Ramos (cell line): ENCODE data around the gene DLG2.

Experiments
- in situ Hi-C: fragments of 300-500 bp; cut with MboI; formaldehyde crosslinking; loops from one replicate; pipeline ENCODE4 v1.14.3; 2022; ENCODE audit warnings: low sequenced_read_pairs; ENCODE audit not compliant: unreplicated experiment

DLG2 gene

DNA sequence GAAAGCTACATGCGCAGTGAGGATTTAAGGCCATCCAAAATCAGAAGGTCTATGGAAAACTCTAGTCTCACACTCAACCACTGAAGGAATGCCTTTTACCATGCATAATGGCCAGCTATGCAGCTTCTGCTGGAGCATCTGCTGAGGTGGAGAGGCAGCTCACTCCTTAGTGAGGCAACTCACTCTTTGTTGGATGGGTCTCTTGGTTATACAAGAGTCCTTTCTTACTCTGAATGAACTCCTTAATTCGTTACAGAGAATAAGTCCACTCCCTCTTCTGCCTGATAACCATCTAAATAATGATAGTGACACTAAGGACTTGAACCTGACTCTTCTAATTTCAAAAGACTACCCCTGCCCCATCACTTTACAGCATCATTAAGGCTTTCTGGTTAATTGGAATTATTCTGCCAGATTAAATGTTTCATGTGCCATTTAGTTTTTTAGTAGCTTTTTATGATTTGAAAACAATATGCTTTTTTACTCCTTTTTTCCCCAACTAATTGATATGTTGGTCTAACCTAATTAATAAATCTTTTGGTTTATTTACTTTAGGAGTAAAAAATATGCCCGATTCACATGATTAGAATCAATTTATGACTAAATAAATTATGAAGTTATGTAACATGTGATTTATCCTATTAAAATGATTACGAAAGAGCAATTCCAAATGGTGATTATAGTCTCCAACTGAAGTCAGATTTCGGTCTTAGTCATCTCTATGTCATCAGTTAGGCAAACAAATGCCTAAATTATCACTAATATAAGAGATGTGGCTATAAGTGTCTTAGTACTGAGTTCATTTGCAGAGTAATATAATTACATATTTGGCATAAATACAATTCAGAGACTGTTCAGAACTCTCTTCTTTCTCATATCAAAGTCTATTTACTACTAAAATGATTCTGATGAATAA, 2054.3 kb downstream of the DLG2 start:
- in situ Hi-C loops = no loop called here

DNA sequence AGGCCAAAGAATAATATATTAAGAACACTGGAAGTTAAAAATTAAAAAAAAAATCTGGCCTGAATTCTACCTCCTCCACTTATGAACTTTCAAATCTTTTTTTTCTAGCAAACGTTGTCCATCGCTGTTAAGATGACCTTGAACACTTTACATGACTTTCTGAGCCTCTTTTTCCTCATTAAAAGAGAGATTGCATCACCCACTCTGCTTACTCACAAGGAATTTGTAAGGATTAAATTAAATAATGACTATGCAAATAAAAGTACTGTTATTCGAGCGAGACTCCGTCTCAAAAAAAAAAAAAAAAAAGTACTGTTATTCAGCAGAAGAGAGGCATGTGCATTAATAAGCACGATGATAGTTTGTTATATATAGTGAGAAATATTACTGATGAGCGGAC, 2055.8 kb downstream of the DLG2 start:
- in situ Hi-C loops = no loop called here

DNA sequence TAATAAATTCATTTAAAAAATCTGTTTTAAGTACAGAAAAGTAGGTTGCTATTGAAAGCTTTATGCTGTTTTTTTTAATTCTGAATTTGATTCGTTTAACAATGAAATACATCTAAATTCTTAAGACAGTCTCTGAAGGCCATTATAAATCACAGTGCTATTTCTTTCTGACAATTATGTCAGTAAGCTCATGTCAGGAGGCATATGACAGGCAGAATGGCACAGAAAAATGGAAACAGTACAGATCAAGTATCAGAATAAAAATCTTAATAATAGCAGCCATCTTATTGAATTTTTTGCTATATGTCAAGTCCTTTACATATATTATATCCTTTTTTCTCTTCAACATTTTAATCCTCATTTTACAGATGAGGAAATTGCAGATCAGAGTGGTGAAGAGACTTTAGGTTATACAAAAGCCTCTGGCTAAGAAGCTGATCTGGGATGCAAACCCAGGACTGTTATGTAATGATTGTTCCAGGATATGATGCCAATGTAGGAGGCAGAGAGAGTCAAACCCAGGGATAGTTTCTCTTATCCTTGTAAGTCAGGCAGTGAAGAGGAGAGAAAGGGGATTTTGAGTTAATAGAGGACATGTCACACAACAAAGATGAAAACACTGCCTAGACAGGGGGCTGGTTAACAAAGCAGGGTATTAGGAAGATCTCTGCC, 2057.9 kb downstream of the DLG2 start:
- in situ Hi-C loops = no loop called here

GRCh38 chr11:83568516-83568915, 2058.6 kb downstream of the DLG2 start:
- in situ Hi-C loops = no loop called here

DNA sequence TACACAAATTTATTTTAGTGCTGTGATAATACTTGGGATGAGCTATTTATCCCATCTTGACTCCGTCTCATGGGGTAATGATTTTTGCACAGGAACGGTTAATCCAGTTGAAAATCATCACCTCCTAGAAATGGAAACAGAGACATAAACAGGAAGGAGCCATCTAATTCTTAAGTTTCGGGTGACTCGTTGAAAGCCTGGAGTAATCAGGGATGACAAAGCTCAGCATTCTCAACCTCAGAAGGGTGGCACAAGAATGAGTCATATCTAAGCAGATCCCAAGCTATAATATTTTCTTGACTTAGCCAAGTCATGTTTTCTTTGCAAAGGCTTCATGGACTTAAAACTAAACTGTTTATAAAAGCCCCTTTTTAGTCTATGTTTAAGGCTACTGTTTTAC, 2060.2 kb downstream of the DLG2 start:
- in situ Hi-C loops = no loop called here

GRCh38 chr11:83564870-83565269, 2062.3 kb downstream of the DLG2 start:
- in situ Hi-C loops = no loop called here

DNA sequence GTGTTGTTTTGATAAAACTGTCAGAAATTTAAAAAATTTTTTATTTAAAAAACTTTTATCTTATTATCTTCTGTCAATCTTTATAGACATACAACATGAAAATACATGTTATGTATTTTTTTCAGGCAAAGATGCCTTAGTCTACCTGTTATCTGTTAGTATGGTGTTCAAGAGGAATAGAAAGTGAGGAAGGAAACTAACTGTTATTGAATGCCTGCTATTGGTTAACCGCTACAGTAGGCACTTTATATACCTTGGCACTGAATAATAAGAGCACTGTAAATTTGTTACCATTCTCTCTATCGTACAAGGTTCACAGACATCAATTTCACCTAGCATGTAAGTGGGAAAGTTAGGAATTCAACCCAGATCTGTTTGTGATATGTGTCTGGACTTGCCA, 2068.9 kb downstream of the DLG2 start:
- in situ Hi-C loops = no loop called here

DNA sequence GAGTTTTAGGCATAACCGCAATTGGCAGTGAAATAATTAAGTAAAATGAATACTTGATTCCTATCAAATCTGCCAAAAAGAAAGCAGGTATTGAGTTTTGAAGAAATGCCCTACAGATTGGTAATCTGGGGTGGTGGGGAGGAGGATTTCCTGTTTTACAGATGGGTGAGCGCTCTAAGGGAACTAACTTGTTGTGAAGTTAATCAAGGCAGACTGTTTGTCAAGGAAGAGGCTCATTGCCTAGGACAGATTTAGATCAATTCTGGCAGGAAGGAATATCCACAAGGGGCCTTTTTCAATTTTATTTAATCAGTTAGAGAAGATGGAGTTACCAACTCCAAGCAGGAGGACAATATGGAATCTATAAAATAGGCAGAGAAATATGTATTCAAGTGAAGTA, 2069.5 kb downstream of the DLG2 start:
- in situ Hi-C loops = no loop called here

DNA sequence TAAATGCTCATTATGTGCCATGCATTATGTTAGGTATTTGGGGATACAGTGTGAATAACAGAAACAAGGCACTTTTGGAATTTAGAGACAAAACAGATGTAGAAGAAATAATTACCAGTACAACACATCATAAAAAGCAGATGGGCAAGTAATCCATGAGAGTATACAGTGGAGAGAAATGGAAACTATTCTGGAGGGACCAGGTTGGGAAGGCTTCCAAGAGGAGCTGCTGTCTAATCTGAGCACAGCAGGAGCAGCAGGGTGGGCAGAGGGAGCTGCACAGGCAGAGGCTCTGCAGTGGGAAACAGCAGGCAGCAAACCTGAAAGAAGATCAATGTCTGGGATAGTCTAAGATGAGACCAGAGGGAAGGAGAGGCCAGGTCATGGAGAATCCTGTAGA, 2072.3 kb downstream of the DLG2 start:
- in situ Hi-C loops = no loop called here

DNA sequence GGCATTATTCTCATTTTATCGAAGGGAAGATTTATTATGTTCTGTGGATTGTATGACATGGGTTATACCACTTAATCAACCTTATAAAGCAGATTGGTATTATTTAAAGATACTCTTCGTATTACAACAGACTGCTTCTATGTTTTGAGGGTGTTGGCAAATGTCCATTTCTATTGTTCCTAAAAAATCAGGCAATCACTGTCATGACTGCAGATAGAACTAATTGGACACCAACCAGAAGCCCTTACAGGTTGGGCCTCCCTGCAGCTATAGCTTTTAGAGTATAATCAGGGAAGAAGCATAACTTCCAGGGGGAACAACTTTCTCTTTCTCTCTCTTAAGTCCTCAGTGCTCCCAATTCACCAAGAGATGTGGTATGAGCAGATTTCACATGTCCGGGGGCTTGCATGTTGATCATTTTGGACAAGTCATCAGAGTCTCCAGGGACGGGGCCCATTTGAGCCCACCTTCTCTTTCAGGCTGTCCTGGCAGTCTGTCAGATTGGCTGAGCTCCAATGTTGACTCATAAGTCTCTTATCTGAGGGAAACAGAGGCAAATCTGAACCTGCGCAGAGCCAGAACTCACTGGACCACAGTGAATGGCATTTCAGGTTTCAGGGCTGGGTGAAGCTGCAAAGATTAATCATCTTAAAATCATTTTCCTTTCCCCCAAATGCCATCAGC, 2077.0 kb downstream of the DLG2 start:
- in situ Hi-C loops = no loop called here

DNA sequence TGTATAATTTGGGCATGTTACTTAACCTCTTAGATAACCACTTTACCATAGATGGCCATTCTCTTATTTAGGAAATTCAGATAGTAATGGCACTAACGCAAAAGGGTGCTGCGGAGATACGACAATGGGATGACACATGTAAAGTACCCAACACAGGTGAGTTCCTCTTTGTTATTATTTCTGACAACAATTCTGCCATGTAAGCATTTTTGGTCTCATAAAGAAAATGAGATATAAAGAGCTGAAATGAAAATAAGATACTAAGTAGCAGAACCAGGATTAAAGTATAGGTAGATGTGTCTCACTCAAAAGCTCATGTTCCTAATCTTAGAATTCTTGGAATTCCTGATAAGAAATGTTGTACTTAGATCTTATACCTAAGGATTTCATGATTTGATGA, 2080.8 kb downstream of the DLG2 start:
- in situ Hi-C loops = no loop called here

DNA sequence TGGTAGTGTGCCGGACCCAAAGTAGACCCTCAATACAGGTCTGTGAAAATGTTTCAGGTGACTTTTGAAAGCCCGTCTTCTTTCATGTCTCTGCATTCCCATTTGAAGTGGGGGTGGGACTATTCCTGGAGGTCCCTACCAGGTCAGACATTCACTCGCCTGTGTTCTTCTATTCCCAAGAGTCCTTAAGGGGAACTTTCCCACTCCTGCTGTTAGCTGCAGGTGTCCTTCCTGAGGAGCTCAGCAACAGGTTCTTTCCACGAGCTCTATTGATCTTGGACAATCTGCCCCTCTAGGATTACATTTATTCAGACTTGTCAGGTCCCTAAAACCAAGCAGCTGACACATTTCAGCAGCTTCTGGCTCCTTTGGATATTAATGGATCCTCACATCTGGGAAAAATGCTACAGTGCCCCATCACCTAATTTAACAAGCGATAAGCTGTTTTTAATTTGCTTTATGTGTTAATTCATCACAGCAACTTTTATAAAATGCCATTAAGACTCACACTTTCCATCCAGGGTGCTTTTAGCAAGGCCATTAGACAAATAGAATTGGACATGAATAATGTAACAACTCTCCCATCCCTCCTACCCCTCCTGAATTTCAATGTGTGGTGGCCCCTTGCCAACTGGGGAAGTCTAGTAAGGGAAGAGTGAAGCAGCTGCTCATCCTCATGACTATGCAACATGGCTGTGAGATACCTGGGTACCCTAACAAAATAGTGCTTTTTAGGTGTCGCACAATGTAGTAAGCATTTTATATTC, 2081.5 kb downstream of the DLG2 start:
- in situ Hi-C loops = no loop called here

DNA sequence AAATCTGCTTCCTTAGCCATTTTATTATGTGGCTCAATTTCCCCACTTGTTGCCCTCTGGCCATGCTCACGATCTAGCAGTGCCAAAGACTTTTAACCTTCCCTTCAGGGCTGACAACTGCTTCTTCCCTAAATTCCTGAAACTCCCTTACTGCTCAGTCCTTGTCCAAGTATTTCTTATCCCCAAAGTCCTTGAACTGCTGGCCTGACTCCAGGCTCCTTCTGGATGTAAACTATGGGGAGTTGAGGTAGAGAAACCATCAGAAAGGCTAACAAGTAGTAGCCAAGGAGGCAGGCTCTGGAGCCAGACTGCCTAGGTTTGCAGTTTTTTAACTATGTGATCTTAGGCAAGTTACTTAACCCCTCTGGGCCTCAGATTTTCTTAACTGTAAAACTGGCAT, 2082.3 kb downstream of the DLG2 start:
- in situ Hi-C loops = no loop called here

DNA sequence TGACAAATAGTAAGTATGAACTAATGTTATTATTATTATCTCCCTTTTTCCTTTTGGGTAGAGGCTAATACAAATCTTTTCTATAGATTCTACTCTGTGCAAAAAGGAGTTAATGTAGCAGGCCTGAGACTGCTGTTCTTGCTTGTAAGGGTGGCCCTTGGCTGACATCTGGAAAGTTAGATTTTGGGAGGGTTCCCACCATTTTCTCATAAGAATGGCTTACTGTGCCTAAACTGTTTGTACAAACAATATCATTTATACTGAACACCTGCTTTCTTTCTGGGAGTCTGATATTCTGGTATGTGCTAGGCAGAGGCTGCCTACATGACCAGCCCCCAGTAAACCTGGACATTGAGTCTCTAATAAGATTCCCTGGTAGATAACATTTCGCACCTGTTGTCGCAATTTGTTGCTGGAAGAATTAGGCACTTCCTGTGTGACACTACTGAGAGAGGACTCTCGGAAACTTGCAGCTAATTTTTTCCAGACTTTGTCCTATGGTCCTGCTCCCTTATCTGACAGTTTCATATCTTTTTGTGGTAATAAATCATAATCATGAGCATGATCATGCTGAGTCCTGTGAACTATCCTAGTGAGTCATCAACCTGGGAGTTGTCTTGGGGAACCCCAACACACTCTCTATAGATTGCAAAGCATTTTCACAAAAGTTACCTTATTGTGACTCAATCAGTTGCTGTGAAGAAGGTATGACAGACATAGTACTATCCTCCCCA, 2083.3 kb downstream of the DLG2 start:
- in situ Hi-C loops = no loop called here

DNA sequence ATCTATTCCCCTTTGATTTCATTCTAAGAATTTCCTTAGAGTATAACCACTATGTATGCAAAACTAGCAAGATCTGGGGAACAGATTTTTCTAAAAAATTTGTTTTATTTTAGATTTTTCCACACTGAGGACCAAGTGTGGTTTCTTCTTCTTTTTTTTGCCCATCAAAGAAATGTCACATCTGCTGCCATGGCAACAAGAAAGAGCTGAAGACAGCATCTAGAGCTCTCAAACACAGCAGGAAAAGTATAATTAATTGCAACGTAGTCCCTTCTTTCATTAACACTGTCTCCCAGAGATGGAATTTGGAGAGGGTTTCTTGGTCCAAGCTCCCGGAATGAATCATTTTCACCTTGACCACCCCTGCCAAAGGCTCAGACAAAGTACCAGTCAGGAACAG, 2084.3 kb downstream of the DLG2 start:
- in situ Hi-C loops = no loop called here

DNA sequence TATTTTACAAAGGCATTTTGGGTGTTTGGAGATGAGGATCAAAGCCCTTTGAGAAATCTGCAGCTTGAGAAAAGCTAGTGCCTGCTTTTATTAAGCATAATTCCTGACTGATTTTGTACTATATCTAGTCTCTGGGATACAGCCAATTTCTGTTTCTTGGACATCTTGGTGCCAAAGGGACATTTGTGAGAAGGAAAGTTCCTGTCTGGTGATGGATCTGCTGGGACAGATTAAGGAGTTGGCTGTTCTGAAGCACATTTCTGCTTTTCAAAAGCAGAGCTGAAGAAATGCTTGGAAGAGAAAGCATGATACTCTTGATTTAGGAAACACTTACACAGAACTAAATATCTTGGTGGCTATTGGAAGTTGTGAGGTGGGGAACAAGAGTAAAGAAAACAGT, 2086.4 kb downstream of the DLG2 start:
- in situ Hi-C loops = no loop called here

DNA sequence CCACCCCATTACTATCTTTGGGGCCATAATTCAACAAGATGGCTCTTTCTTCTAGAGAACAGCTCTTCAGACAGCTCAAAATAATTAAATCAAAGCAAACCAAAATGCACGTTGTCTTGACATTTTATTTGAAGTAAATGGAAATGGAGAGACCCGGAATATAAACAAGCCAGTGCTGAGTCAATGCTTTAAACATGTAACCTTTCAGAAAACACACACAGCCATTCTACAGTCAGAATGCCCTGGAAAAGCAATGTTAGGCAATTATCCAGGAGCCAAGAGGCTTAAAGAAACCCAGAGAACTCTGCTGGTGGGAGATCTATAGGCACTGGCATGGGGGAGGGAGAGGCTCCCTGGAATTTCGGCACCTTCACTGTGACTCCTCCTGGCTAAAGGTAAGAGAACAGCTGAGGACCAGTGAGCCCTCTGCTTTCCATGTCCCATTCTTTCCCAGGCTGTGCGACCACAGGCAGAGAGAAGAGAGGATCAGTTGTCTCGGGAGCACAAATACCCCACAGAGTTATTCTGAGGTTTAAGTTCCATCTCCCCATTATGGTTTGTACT, 2086.9 kb downstream of the DLG2 start:
- in situ Hi-C loops = no loop called here

DNA sequence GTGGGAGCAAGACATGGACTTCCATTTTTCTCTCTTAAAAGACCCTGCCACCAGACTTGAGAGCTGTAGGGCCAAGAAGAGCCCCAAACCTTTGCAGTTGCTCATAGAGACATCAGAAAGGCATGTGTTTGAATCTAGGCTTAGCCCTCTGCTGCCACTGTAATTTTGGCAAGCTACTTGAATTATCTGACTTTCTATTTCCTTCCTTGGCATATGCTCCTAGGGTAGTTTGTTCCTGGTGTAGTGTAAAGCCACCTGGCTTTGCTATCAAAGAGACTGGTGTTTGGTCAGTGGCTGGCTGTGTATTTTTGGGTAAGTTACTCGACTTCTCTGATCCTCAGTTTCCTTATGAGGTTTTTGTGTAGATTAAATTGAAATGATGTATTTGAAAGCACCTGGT, 2088.9 kb downstream of the DLG2 start:
- in situ Hi-C loops = no loop called here

DNA sequence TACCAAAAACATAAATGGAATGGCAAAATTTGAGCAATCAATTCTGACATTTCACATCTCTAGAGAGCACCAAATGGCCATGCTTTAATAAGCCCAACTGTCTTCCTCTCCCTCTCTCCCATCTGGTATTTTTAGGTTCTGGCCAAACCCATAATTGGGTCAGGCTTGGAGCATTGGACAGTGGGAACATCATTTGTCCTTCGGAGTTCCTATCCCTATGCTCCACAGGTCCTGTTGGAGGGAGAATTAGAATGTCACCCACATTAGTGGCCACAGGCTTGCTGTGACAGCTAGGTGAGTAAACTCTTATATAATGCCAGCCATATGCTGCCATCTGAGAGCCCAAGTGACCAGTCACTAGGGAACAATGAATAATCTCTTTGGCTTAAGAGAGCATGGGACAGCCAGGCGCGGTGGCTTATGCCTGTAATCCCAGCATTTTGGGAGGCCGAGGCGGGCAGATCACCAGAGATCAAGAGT, 2090.0 kb downstream of the DLG2 start:
- in situ Hi-C loops = no loop called here
